Skin of body (tissue), 2 donors: Measurements from ENCODE around the gene REV1. TPM values are rescaled to one million over a fixed set of nuclear protein-coding genes. Genes with fewer than 3 reads are reported as not detected.

ENCODE experiments used
- DNase-seq: peaks from one replicate; lab custom pipeline; 2025; lab: John Stamatoyannopoulos, UW
- total RNA-seq: library from RNA; depleted of rRNA; stranded (reverse); fragments of >200 nt; gene quantifications from one replicate; pipeline ENCODE4 v1.2.3, GENCODE V29; 2014

REV1 gene
- total RNA-seq, 1 donor from 2014 or later: 74.3 TPM

DNA sequence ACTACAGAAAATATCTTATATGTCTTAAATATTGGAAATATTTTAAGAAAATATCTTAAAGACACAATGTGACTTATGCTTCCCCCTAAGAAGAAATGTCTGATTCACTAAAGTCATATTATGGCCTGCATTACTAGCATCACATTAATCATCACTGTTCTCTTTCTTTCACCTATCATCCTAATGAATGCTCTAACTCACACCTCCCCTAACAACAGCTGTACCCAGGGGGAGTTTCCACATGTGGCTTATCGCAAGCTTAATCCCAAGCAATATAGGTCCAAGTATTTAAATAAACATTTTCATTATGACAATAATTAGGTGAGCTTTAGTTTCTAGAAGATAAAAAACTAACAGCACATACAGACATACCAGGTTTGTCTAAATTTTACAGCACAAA lies 39.6 kb downstream of the REV1 start:
- no peak for DNase-seq

DNA sequence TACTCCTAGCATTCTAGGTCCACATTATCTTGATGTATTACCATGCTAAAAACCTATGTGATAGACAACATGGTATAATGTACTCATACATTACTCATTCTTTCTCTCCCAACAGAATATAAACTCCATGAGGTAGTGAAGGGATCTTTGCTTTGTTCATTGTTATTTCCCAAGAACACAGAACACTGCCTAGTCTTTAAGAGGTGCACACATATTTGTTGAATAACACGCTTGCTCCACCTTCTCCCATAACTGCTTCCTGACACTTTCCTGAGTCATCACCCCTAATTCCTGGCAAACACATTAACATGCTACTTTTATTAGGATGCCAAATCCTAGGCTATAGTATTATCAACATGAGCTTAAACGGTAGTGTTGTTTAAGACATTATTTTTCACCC lies 41.3 kb downstream of the REV1 start:
- no peak for DNase-seq

DNA sequence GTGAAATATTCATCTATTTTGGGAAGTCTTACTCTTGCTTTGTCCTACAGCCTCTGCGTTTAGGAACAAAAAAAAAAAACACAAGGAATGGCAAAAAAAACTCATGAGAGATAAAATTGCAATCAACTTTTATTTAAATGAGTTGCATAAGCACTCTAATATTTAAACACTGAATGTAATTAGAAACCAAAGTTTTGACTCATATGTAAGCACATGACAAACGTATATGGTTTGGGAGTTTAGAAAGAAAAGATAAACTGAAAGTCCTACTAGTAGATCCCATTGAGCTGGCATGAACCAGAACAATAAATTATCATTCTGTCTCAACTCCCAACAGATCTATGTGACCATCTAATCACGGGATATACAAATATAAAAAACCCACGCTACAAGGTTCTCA lies 44.8 kb downstream of the REV1 start:
- DNase-seq: no peak

DNA sequence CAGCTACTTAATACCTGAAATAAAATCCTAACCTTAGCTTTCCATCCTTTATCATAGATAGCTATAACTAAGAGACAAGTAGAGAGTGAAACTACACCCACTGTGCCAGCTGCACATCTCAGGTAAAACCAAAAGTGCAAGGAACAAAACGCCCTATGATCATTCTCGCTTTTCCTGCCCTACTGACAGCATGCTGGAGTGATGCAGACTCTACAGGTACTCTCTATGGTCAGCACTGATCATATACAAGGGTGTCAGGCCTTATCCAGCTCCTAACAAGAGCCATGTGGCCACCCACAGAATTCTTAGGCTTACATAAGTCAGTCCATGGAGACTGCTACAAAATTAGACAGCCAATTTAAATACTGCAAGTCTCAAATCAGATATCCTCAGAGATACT lies 45.6 kb downstream of the REV1 start:
- DNase-seq: no peak

DNA sequence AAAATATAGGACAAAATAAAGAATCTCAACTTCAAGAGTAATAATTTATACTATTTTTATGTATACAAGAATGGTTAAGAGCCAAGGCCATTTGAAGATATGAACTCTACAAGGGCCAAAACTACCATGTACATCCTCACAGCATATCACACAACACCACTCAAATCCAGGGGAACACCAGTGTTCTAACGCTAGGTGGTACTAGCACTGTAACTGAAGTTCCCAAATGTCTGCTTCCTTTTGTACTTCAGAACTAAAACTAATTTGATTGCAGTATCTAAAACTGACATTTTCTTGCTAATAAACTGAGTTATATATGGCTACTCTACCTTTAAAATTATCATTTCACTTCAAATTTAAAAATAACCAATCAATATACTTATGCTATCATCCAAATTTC lies 47.0 kb downstream of the REV1 start:
- no peak for DNase-seq

DNA sequence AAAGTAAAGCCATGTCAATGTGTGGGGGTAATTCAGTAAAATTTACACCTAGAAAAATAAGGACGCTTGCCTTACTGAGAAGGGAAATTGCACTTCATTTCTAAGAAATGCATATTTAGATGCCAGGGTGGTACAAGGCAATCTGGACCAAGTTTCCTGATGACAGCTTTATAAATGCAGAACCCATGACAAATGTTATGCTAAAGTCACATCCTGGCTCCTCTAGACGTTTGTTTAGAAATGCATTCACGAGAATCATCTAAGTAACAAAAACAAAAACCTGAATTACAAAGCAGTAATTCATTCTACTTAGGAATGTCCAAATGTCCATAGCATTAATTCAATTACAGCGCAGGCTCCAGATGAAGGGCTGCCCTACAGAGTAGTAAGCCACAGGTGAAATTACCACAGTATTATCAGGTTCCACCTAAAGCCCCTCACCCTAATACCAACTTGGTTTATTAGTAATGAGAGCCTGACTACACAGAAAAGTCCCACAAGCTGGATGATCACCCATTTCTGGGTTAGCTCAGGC lies 49.8 kb downstream of the REV1 start:
- no peak for DNase-seq

DNA sequence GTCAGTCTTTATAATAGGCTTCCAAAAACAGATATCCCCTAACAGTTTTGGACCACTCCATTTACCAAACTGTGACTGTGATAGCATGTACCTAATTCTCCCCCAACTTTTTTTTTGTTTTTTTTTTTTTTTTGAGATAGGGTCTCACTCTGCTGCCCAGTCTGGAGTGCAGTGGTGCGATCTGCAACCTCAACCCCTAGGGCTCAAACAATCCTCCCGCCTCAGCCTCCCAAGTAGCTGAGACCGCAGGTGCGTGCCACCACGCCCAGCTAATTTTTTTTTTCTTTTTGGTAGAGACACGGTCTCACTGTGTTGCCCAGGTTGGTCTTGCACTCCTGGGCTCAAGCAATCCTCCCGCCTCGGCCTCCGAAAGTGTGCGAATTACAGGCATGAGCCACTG lies 52.9 kb downstream of the REV1 start:
- DNase-seq: no peak

DNA sequence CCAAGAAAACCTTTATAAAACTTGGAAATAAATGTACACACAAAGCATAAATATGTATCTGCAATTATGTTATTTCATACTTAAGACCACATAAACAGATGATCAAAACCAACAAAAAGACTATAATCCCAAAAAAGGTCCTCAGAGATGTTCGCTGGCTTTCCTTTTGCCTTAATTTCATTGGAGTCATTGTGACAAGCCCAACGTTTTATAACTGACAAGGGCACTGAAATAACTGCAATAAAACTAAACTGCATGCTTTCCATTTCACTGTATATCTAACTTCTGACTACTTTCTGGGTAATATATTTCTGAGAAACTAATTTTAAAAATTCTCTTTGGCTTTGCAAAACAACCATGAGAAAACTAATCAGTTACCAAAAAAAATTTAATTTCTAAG lies 56.5 kb downstream of the REV1 start:
- no peak for DNase-seq

DNA sequence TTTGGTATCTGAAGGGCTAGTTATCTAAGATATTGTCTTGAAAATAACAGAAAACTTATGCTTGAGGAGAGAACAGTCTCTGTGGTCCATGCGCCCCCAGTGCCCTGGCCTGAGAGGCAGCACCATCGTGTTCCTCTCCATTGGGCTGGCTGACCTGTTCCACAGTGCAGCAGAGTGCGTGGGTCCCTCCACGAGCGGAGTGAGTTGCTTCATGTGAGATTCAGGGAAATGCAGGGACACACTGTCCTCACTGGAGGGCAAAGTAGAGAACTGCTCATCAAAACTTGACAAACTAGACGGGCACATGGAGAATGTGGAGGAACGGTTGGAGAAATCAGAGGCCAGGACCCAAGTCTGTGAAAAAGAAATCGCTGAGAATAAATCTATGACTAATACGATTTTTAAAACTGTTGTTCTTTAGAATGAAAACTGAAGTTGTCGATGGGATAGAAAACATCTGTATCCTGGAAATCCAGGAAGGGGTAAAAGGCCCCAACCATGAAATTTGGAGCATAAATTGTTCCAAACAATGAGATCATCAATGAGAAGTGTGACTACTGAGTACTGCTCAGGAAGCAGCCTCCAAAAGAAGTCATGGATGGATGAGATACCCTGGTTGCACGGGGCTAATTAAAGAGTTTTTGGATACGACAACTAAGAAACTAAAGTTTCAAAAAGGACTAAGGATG lies 58.1 kb downstream of the REV1 start:
- DNase-seq: peak; percentile 14

DNA sequence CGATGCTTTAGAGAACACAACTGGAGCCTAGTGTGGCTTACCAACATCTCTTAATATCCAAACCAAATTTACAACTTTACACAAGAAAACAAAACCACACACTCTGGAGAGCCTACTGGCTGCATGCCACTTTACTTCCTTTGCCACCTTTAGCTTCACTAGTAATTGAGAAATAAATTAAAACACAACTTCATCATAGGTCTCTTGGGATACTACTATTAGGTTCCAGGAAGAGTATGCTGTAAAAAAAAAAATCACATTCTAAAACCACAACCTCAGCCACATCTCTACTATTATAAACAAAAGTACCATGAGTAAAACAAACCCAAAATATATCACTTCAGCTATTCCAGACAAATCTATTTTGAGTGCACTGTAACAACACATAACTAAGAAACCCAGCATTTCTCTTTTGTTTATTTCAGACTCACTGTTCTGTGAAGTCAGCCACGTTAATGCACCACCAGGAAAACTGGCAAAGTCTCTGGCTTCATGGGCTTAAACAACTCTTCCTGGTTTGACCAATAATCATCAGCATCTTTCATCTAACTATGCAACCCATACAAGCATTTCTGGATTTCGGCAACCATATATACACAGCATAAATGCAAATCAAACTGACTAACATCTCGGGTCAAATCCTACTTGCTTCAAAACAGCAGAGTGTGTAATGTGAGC lies 59.1 kb downstream of the REV1 start:
- DNase-seq: peak; percentile 10

DNA sequence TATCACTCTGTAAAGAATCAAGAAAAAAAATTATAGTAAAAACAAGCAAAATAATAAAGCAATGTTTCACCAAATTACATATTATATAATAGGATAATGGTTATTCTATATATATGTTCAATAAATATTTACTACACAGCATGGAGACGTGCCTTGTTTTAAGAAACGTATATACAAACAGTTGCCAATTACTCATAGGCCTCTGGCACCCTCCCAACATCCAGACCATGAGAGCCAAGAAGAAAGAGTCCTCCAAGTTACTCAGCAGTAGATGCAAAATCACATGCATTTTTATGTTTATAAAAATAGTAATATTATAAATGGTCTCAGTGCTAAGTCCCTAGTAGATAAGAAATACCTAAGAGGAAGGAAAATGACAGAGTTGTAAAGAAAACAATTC lies 64.8 kb downstream of the REV1 start:
- no peak for DNase-seq

DNA sequence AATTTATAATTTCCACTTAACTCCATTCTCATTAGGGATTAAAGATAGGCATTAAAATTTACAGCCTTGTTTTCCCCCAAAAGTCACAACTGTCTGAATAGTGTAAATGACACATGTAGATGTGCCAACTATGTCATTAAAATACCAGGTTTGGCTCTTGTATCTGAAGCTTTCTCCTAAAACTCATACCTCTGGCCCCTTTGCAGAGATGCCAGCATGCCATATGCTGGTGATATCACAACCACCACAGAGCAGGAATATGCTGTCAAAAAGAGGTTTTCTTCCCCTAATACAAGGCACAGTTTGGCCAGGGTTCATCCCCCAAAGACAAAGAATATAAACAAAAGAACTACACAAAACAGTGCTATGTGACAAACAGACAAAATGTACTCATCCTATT lies 65.4 kb downstream of the REV1 start:
- DNase-seq: no peak

DNA sequence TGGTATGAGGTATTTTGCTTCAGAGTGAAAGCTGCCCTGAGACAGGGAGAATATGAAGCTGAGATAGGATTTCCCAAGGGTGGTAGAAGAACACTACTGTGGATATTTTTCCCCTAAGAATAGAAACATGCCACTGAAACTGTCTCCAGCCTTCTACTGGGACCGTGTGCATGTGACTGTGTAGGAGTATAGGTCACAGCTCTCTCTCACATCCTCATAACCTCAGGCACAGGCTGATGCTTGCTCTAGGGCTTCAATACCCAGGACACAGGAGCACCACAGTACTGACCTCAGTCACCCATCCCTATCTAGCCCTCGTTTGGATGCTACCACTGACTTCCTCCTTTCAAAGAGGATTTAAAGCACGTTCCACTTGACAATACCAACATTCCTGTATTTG lies 67.2 kb downstream of the REV1 start:
- DNase-seq: no peak

DNA sequence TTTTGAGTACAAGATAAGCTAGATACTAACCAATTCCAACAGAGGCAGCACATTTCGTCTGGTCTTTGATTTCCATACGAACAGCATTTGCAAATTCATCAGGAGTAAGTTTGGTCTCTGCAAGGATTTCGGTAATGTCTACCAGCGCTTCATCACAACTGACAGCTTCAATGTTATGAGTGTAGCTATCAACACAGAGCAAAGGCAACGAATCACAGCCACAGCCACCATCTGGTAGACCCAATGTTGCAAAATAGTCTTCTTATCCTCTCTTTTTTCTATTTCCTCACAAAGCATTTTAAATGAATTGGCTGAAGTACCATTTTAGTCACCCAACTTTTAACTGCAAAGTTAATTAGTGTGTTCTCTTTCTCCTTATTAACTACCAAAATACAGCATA lies 68.3 kb downstream of the REV1 start:
- DNase-seq: no peak

DNA sequence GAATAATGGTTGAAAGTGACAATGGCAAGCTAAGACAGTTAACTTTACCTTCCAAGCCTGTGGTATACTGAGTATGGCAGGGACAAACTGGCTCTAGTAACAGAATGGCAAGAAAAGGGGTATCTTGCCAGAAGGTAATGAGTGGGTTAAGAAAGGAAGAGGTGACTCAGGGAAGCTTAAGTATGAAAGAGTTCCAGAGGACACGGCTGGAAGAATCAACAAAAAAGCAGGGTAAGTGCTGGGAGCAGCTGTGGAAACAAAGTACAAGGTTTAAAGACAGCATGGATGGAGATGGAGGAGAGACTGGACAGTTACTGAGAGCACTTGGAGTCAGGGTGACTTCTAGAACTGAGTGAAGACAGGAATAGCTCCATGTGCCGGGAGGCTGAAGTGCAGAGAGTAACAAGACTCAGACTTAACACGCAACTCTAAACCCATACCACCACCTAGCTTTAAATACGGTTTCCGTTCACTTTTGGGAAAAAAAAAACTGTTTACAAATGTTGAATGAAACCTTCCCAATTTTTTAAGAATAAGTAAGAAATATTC lies 69.0 kb downstream of the REV1 start:
- no peak for DNase-seq

DNA sequence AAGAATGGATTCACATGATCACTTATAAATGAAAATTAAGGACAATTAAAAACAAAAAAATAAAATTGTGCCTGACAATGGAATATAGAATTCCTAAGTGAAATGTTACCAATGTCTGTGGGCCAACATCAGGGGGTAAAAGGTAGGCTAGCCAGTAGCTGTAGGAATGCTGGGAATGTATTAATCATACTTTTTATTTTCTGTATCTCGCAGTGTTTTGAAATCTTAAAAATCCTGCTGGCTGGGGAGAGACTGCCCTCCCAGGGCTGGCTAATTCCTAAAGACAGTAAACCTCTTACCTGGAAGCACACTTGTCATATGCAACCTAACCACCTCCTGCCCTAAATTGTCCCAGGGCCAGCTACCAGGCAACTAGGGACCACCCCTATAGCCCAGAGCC lies 69.8 kb downstream of the REV1 start:
- DNase-seq: no peak

DNA sequence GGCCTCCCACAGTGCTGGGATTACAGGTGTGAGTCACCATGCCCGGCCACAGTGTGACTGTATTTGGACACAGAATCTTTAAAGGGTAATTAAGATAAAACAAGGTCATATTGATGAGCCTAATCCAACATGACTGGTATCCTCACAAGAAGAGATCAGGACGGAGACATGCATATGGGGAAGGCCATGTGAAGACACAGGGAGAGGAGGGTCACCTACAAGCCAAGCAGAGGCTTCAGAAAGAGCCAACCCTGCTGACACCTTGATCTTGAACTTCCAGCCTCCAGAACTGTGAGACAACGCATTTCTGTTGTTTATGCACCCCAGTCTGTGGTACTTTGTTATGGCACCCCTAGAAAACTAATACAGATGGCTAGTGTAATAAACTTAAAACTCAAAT lies 72.4 kb downstream of the REV1 start:
- DNase-seq: no peak

DNA sequence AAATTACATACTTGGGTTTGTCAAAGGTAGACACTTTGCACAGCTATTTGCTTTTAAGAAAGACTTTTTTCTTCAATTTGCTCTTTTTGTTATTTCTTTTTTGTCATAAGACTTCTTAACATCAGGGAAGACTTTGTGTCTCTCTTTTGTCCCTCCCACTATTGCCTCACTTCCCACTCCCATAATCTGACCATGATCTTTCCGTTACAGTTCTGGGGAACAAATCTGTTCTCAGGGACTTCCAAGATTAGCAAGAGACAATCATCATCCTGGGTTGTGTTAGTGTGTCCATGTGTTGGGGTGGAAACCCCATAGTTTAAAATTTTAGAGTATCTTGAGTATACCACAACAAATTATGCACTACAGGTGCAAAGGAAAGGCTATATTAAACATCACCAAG lies 75.3 kb downstream of the REV1 start:
- no peak for DNase-seq

DNA sequence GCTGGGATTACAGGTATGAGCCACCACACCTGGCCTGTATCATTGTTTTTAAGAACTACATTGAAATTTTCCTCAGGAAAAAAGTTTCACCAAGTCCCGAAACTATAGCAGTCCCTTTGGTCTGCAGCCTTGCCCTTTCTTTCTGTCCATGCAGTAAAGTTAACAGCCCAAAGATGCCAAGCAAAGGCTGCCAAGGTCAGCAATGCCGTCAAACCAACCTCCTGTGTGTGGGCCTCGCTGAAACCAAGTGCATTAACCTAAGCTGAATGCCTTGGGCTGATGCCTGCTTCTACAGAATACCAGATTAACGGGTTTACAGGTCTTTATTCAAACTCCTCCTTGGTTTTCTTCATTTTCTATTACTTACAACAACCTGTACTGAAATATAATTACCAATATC lies 79.5 kb downstream of the REV1 start:
- no peak for DNase-seq

DNA sequence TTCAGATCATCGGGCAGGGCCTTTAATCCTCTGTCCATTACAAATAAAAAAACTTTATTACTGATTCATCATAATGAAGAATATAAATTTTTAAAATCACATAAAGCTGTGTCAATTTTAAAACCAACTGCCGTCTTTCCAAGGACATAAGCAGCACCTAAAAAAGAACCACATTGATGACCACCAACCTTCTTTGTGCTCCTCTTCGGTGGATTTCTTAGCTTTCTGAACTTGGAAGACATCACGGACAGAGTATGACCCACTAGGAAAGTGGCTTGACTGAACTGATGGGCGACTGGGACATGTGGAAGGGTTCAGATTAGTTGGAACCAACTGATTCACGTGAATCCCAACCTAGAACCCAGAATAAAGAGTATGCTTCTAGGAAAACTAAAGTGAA lies 83.7 kb downstream of the REV1 start:
- no peak for DNase-seq

DNA sequence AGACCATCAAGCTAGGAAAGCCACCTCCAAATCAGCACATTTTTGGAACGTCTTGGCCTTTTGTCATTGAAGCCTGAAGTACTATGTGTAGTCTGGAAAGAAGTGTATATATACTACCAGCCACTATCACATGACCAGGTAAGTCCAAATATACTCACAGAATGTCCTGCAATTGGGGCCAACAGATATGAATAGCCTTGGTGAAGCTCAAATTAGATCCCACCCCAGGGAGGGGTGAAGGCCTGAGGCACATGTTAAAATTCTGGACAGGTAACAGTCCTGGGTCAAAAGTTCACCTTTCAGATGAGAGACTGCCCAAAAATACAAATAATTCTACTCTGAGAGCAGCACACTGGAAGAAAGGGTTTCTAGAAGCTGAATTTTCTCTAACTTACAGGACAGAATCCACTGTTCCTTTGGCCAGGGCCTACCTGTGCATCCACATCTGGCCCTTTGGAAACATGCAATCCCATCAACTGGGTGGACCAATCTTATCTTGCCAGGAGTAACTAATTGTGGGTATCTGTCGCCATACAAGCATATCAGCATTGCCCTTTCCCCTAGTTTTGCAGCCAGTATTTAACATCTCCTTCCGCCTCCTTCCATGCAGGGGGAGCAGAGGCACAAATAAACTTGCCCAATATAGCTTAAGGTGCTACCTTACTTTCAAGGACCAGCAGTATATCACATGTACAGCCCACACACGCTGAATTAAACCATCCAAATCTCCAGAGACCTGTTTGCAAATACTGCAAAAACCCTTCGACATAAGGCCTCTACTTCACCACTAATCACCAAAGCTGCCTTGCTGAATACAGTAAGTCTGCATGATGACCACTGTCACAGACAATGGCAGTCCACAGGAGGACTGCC lies 84.8 kb downstream of the REV1 start:
- no peak for DNase-seq
